NCI-H1048 (cell line): ENCODE measurements around the gene LRP6.
"Not testable (repeated sequence)": the region's sequence is repeated elsewhere in the genome, so short reads cannot be mapped to it uniquely, and the experiment has no call there.

ENCODE experiments used
- DNase-seq: peaks from one replicate; lab custom pipeline; 2025; lab: John Stamatoyannopoulos, UW

LRP6 gene

DNA sequence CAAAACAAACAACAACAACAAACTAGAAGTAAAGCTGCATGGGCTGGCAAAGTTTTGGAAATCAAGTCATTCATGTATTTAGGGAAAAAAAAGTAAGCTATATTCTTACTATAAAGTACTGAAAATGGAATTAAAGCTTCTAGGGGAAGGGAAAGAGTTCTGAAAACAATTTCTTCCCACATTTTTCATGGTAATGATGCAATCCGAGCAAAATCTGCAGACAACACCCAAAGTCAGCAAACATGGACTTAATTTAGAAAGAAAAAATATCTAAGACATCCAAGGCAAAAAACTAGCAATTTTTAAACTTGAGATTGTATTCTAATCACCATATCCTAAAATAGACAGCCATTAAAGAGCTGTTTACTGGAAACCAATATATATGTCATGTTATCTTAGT is 86.3 kb downstream of the LRP6 start:
- no peak for DNase-seq

GRCh38 chr12:12180136-12180535 is 86.7 kb downstream of the LRP6 start:
- no peak for DNase-seq

- no peak for DNase-seq
Measured at GRCh38 chr12:12178559-12178958, 88.3 kb downstream of the LRP6 start.

DNA sequence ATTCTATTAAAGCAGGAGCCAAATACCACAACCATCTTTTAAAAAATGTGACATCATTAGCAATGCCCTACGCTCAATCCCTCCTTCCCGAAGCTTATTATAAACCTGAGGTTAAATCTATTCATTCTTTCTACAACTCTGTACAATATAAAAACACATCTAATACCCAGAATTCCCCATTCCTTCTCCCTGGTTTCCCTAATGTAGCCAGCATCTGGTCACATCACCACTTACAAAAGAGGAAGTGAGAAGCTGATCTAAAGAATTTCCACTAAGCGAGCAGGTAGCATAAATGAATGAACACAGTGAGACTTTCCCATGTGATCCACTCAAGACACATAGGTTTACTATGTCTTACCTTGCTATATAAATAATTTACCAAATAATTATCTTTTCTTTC is 90.4 kb downstream of the LRP6 start:
- DNase-seq, result no peak

- no peak for DNase-seq
Measured at GRCh38 chr12:12171991-12172511, 94.8 kb downstream of the LRP6 start.

DNA sequence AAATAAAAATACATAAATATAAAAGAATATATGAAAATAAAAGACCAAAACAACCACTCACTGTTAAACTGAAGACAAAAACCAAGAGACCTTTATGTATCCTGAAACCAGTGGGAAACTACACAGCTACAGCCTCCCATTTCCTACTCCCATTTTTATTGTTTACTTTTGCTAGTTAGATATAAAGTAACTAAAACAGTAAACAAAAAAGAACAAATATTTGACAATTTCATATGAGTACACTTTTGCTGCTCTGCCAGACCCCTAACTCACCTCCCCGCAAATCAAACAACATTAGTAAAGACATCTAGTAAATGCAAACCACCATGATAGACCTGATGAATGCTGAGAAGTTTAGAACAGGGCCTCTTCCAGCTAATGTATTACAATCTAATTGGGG is 99.0 kb downstream of the LRP6 start:
- DNase-seq, result no peak

- no peak for DNase-seq
Measured at GRCh38 chr12:12166751-12167150, 100.1 kb downstream of the LRP6 start.

DNA sequence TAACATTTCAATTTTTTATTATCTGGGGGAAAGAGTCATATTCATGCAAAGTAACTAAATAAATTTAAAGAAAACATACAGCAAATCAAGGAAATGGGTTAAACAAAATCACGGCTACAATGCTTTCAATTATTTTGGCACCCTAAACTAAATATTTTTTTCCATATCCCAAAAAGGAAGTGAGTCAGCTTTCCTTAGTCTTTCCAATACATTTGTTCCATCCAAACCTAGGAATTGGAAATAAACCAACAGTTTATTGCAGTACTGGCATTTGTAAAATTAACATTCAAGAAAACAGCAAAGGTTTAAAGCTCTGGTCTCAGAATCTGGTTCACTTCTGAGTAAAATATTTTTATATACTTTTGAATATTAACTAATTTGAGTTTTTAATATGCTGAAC is 106.9 kb downstream of the LRP6 start:
- DNase-seq, result no peak

DNA sequence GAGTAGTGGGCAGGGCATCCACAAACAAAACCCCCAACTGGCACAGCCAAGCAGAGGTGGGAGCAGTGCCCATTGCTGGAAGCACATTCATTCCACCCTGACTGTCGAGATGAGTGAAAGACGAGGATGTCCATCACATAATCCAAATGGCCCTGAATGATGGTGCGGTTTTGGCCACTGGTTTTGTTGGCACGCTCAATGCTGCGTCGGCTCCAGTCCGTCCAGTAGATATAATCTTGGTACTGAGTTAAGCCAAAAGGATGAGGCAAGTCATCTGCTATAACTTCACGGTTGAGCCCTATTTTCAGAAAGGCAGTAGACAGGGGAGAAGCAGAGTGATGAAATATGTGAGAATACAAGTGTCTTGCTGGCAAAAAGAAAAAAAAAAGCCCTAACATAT is 108.0 kb downstream of the LRP6 start:
- DNase-seq, result no peak

GRCh38 chr12:12157424-12157823 is 109.4 kb downstream of the LRP6 start:
- DNase-seq, result no peak

- DNase-seq, result no peak
Measured at GRCh38 chr12:12156828-12157227, 110.0 kb downstream of the LRP6 start.

- no peak for DNase-seq
Measured at GRCh38 chr12:12156116-12156515, 110.7 kb downstream of the LRP6 start.

DNA sequence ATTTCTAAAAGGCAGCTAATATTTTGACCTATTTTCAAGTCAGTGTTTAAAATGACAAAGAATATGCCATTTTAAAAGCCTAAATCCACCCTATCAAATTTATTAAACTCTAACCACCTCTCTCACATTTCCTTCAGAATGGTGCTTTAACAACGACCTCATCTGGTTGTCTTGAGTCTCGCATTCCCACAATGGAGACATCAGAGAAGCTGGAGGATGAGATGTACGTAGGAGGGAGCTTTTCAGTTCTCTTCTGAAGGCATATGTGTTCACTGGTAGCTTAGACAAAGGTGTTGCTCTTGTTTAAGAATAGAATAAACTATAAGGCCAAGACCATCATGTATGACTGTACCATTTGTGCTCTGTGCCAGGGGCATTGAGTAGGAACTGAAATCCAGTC is 113.2 kb downstream of the LRP6 start:
- no peak for DNase-seq

DNA sequence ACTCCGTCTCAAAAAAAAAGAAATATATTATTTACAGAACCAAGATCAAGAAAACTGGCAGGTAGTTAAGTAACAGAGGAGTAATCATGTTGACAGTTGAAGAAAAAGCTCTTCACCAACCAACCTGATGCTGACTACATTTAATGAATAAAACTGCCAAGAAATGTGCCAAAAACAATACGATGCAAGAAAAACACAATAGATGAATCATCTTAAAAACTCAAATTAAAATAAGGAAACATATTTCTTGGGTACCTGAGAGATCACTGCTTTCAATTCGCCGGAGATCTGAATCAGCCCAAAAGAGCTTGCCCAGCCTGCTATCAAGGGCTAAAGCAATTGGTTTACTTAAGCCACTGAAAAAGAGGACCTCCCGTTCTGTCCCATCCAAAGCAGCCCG is 119.7 kb downstream of the LRP6 start:
- no peak for DNase-seq

- not testable (repeated sequence) for DNase-seq
Measured at GRCh38 chr12:12144531-12144930, 122.3 kb downstream of the LRP6 start.

DNA sequence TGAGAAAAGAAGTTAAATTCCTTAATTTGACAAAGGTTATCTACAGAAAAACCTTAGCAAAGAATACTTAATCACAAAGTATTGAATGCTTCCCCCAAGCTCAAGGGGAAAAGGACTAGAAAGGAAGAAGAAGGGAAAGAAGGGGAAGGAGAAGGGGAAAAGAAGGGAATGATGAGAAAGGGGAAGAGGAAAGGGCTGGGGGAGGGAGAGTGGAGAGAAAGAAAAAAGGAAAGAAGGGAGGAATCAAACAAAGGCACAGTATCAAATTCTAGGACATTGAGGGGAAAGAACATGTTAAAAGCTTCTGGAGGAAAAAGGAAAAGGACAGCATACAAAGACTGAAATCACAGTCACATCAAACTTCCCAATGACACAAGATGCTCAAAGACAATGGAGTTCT is 125.8 kb downstream of the LRP6 start:
- DNase-seq, result no peak

- DNase-seq, result no peak
Measured at GRCh38 chr12:12138203-12139154, 128.4 kb downstream of the LRP6 start.

GRCh38 chr12:12133785-12134184 is 133.1 kb downstream of the LRP6 start:
- no peak for DNase-seq

- DNase-seq, result no peak
Measured at GRCh38 chr12:12133259-12133658, 133.6 kb downstream of the LRP6 start.

GRCh38 chr12:12128670-12129069 is 138.2 kb downstream of the LRP6 start:
- no peak for DNase-seq

DNA sequence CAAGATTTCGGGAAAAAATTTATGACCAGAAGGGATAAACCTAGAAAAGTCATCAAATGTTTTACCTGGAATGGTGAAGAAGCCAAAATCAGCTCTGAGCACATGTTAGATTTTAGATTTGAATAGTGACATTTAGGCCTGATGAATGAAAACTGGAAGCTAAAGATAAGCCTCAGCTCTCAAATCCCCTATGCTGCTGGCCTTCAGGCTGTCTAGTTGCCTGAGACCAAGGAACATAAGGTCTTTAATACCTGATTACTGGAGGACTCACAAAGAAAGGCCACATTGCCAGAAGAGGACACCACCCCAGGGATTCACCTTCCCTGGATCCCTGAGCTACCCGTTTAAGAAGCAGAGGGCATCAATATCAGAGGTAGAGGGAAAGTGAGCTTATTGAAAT is 139.5 kb downstream of the LRP6 start:
- DNase-seq, result no peak

GRCh38 chr12:12126551-12126950 is 140.3 kb downstream of the LRP6 start:
- no peak for DNase-seq

DNA sequence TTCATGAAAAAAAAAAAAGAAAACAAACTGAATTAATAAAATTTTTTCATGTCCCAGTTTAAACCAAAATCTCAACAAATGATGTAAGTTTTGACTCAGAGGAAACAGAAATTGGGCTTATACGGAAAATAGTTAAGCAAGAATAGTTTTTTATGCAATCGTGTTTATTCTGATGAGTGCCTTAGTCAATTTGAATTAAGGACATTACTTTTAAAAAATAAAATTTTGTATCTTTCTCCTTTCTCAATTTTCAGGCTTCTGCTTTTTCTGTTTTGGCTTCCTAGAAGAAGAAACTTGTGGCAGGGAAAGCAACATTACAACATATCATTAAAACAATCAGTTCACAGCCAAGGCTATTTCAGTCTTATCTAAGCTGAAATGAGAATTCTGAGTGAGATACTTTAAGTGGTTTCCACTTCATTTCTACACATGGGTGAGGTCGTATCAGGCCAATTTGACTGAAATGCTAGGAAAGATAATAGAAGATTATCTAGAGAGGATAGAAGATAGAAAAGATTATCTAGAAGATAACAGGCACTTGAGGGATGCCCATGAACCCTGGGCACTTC is 143.7 kb downstream of the LRP6 start:
- no peak for DNase-seq
